CD4-positive, alpha-beta T cell treated with Interleukin-17A for 1 hour (primary cell): ENCODE data around the gene AOC3.
"Not testable (repeated sequence)": the region's sequence is repeated elsewhere in the genome, so short reads cannot be mapped to it uniquely, and the experiment has no call there.

Experiments used
- DNase-seq: peaks from one replicate; pipeline ENCODE4 v3.0.0-alpha.2; 2020

Gene AOC3

DNA sequence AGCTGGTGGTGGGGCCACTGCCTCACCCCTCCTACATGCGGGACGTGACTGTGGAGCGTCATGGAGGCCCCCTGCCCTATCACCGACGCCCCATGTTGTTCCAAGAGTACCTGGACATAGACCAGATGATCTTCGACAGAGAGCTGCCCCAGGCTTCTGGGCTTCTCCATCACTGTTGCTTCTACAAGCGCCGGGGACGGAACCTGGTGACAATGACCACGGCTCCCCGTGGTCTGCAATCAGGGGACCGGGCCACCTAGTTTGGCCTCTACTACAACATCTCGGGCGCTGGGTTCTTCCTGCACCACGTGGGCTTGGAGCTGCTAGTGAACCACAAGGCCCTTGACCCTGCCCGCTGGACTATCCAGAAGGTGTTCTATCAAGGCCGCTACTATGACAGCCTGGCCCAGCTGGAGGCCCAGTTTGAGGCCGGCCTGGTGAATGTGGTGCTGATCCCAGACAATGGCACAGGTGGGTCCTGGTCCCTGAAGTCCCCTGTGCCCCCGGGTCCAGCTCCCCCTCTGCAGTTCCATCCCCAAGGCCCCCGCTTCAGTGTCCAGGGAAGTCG is 16.8 kb downstream of the AOC3 start:
- DNase-seq, result not testable (repeated sequence)

- no peak for DNase-seq
Measured at GRCh38 chr17:42868338-42868737, 17.3 kb downstream of the AOC3 start.

DNA sequence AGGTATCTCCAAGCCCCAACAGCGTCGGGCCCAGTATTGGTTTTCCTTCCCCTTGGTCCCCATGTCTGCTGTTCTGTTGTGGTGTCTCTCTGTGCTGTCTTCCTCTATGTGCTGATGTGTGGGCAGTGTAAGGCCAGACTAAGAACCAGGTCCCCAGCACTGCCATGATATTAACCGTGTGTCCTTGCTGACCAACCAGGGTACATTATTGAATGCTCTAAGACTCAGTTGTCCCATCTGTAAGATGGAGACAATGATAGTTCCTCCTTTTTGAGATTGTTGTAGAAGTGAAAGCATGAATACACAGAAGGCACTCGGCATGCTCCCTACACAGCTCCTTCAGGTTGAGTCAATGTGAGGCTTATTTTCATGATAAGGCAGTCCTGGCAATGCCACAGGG is 20.6 kb downstream of the AOC3 start:
- no peak for DNase-seq

GRCh38 chr17:42872251-42872965 is 21.4 kb downstream of the AOC3 start:
- no peak for DNase-seq

- no peak for DNase-seq
Measured at GRCh38 chr17:42873315-42873714, 22.3 kb downstream of the AOC3 start.

DNA sequence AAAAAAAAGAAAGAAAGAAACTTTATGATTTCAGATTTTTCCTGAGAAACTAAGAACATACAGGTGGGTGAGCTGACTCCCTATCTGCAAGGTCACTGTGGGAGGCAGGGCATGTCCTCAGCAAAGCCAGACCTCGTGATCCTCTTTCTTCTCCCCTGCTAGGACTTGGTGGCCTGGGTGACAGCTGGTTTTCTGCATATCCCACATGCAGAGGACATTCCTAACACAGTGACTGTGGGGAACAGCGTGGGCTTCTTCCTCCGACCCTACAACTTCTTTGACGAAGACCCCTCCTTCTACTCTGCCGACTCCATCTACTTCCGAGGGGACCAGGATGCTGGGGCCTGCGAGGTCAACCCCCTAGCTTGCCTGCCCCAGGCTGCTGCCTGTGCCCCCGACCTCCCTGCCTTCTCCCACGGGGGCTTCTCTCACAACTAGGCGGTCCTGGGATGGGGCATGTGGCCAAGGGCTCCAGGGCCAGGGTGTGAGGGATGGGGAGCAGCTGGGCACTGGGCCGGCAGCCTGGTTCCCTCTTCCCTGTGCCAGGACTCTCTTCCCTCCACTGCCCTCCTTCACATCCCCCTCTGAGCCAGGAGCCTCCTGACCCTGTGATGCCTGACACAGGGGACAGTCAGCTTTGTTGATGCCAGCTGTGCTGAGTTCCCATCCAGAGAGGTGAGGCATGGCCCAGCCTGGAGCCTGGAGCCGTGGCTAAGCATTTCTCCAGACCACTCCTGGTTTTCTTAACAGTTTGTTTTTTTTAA is 23.1 kb downstream of the AOC3 start:
- DNase-seq, result not testable (repeated sequence)

GRCh38 chr17:42877037-42877436 is 26.0 kb downstream of the AOC3 start:
- DNase-seq, result no peak

- no peak for DNase-seq
Measured at GRCh38 chr17:42878123-42878880, 27.3 kb downstream of the AOC3 start.

DNA sequence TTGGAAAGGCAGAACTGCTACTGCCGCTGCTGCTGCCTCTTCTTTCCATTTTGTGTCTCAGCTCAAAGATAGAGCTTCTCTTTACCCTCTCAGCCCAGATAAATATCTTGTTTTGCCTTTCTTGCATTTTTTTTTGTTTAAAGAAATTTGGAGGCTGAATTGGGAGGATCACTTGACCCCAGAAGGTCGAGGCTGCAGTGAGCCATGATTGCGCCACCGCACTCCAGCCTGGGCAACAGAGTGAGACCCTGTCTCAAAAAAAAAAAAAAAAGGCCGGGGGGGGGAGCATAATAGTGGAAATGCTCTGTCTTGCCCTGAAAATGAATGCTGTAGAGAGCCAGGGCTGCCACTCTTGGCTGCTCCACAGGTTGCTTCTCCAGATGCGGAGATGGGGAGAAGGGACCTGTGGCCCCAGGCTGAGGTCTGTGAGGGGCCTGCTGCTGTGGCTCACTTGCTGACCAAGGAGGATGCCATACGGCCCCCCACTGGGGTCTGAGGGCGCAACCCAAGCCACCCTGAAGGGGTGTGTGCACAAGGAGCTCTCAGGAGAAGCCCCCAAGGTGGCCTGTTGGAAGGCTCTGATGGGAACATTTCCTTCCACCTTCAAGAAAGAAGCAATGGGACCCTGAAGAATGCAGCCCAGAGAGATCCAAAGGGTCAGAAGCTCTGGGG is 28.1 kb downstream of the AOC3 start:
- no peak for DNase-seq

GRCh38 chr17:42879596-42879985 is 28.6 kb downstream of the AOC3 start:
- DNase-seq, result no peak

- no peak for DNase-seq
Measured at GRCh38 chr17:42880776-42881310, 29.8 kb downstream of the AOC3 start.

- not testable (repeated sequence) for DNase-seq
Measured at GRCh38 chr17:42881706-42882105, 30.7 kb downstream of the AOC3 start.

DNA sequence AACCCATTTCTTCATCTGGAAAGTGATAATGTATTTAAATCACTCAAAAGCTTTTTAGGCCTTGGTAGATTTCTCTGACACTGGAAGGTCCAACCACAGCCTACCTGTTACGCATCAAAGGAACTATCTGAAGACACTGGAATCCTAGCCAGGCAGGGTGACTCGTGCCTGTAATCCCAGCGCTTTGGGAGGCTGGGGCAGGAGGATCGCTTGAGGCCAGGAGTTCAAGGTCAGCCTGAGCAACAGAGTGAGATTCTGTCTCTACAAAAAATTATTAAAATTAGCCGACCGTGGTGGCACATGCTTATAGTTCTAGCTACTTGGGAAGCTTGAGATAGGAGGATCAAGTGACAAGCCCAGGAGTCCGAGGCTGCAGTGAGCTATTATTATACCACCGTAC is 31.2 kb downstream of the AOC3 start:
- DNase-seq, result no peak

DNA sequence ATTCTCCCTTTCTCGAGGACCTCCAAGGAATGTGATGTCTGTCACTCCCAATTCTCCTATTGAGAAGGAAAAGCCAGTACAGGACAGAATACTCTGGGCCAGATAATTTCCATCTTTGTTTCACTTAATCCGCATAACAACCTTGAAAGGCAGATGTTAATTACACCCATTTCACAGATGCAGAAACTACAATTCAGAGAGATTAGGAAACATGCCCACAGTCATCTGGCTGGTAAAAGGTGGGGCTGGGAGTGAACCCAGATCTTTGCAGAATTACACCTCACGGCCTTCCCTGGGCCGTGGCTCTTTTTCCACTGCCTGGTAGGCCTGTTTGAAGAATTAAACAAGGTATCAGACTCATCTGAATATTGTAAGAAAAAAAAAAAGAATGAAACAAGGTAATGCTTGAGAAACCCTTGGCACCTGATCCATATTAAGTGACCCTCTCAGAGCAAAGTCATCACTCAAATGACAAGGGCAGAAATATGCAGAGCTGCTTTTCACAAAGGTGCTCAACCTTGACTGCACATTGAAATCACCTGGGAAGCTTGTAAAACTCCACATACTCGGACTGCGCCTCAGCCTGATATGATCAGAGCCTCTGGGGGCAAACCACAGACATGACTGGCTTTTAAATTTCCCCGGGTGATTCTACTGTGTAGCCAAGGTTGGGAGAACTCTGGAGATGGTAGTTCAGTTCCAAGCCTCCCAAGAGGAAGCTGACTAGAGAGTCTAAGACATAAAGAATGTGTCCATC is 33.0 kb downstream of the AOC3 start:
- DNase-seq, result no peak

- not testable (repeated sequence) for DNase-seq
Measured at GRCh38 chr17:42885806-42886205, 34.8 kb downstream of the AOC3 start.

DNA sequence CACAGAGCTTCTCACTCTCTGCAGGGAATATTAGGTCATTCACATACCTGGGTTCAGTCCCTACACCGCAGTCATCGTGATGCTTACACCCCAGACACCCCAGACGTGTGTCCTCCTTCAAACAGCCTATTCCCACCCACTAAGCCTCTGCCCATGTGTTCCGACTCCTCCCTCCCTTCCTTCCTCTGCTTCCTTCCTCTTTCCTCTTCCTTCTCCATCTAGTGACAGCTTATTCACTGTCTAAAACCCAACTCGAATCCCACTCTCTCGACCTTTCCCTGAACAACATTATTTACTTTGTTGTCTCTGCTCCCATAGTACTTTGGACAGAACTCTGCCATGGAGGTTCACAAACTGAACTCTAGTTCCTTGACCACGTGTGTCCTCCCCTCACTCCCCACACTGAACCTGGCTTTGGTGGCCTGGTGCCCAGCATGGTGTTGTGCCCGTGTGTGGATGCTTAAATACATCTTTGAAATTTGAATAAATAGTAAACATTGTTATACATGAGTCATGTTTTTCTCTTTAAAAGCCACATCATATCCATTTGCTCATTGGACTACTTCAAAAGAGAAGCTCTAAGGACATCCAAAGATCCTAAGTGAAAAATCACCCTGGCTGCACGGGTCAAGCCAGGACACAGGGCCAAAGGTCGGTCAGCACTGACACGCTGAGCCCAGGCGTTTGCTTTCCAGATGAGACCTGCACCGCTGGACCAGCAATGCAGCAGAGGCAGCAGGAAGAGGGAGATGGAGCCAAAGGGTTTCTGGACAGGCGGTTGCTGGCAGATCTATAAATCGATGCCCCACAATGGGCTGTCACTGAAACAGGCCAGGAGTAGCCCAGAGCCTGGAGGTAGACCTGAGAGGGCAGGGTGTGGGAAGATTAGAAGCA is 35.5 kb downstream of the AOC3 start:
- DNase-seq, result no peak

DNA sequence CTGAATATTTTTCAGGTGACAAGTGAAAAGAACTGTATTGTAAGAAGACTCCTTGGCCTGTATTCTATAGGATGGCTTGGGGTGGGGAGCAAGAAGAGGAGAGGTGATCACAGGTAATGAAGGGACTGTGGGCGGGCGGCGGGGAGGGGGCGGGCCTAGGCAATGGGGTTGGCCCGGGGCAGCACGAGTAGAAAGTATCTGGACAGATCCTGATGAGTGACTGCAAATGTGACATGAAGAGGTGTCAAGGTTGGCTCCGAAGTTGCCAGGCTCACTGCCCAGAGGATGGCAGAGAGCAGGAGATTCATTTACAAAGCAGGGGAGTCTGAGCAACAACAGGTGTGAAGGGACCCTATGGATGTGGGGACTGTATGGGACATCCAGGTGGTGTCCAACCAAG is 38.8 kb downstream of the AOC3 start:
- no peak for DNase-seq

DNA sequence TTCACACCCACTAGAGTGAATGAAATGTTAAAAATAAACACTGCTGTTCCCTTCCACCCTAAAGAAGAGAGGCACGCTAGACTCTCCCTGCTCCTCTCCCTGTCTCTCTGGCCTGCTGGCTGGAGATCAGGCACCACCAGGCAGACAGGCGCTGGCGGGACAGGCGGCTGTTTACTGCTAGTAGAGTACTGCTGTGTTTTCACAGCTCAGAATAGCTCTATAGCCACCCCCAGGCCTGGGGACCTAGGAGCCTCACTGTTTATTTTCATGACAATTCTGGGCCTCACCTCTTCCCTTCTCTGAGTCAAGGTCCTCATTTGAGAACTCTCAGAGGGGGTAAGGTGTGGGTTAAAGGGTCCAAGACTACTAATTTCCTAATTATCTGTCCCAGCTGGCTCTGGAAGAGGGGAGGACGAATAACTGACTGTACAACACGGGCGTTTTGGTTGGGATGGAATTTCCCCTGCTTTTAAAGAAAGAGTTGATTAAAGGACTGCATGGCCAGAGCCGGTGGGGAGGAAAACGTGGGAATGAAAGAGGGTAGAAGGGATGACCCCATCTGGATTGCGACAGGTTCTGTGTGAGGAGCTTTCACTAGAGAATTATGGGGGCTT is 40.6 kb downstream of the AOC3 start:
- no peak for DNase-seq

DNA sequence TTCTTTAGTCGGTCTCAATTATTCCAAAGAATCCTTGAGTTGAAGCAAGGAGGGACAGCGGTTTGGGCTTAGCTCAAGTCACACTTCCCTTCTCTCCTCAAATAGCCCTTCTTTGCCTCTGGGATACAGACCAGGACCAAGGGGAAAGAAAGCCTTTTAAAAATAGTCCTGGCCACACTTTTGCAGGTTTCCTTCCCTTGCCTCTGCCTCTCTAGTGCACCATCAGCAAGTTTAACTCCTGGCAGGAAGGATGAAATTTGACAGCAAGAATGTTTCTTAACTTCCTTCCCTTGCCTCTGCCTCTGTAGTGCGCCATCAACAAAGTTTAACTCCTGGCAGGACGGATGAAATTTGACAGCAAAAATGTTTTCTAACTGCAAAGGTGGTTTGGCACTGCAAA is 42.4 kb downstream of the AOC3 start:
- DNase-seq, result no peak
